ENCODE results near the gene IPO4.

IPO4 gene

GRCh38 chr14:24135834-24136683, 52.6 kb downstream of the IPO4 start, which contains the start of gene PSME1:
Gene PSME1 (plus strand): TSS chr14:24136194. CDS start chr14:24136263, 69 bp downstream.
- in situ Hi-C loops (cut with MboI; ENCODE audit: low sequenced_read_pairs): no loop called here

- in situ Hi-C loops (cut with MboI; ENCODE audit: low sequenced_read_pairs): no loop called here
Observed at GRCh38 chr14:24135584-24135833, 53.1 kb downstream of the IPO4 start.

DNA sequence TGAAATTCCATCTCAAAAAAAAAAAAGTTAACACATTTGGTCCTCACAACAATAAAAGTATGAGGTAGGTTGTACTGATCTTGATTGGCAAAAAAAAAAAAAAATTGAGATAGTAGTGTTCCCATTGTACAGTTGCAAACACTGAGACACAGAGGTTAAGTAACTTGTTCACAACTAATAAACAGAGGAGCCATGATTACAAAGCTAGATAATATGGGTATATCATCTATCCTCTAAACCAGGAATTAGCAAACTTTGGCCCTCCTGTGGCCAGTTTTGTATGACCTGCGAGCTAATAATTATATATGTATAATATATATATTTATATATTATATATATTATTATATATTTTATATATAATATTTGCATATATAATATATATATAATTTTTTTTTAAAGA, 54.9 kb downstream of the IPO4 start:
- in situ Hi-C loops (cut with MboI; ENCODE audit: low sequenced_read_pairs): no loop called here

GRCh38 chr14:24132976-24133375, 55.6 kb downstream of the IPO4 start:
- in situ Hi-C loops (cut with MboI; ENCODE audit: low sequenced_read_pairs): no loop called here

DNA sequence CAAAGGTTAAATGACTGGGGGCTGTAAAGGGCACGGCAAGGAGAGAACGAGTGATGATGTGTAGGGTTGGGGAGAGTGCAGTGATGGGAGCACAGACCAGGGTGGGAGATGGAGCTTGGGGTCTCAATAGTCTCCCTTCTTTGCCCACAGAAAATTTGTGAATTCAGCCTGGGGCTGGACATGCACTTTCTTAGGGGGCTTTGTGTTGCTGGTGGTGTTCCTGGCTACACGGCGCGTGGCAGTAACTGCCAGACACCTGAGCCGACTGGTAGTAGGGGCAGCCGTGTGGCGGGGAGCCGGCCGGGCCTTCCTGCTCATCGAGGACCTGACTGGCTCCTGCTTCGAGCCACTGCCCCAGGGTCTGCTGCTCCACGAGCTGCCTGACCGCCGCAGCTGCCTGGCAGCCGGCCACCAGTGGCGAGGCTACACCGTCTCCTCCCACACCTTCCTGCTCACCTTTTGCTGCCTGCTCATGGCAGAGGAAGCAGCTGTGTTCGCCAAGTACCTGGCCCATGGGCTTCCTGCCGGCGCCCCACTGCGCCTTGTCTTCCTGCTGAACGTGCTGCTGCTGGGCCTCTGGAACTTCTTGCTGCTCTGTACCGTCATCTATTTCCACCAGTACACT, 56.4 kb downstream of the IPO4 start:
- in situ Hi-C loops (cut with MboI; ENCODE audit: low sequenced_read_pairs): no loop called here

GRCh38 chr14:24131549-24131966, 57.1 kb downstream of the IPO4 start:
- in situ Hi-C loops (cut with MboI; ENCODE audit: low sequenced_read_pairs): no loop called here

- in situ Hi-C loops (cut with MboI; ENCODE audit: low sequenced_read_pairs): no loop called here
Observed at GRCh38 chr14:24130717-24131548, 57.7 kb downstream of the IPO4 start.

DNA sequence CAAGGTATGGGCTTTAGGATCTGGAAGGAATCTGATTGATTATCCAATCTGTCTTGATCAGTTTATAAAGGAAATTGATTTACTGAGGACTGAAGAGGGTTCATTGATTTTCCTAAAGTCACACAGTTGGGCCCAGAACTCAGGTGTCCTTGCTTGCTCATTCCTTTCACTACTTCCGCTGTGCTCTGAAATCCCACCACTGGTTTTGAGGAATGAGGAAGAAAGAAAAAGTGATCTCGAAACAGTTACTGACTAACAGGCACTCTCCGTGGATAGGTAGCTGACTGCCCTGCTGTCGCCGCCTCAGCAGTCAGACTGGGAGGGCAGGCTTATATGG, 58.3 kb downstream of the IPO4 start, which contains the start of gene FITM1:
FITM1 (plus strand) TSS at position 280 of the 337 bp plus-strand sequence. CDS start 905 bp downstream, outside the sequence.
- in situ Hi-C loops (cut with MboI; ENCODE audit: low sequenced_read_pairs): no loop called here

All from hTERT RPE-1 (cell line).